Neutrophil (primary cell): ENCODE data around the gene CRAT.

Experiments
- H3K27ac ChIP-seq: fragments of 200-600 bp; sonication (generic); 2 replicates; pipeline ENCODE4 v1.5.1; 2016; ENCODE audit warnings: mild to moderate bottlenecking, moderate library complexity
- H3K27me3 ChIP-seq: fragments of 200-600 bp; sonication (generic); 2 replicates; pipeline ENCODE4 v1.6.0; 2016; ENCODE audit warnings: mild to moderate bottlenecking
- H3K36me3 ChIP-seq: fragments of 200-600 bp; sonication (generic); 2 replicates; pipeline ENCODE4 v1.5.1; 2017
- H3K4me1 ChIP-seq, 2 experiments: fragments of 200-600 bp in 1 of 2; sonication (generic) in 1 of 2; 1 replicate in 1 of 2; 2 replicates in 1 of 2; pipeline versions ENCODE4 v1.5.1 to v1.6.1; 2013 to 2016; ENCODE audit warnings: low read depth in 1 of 2, low read length in 1 of 2, mild to moderate bottlenecking in 1 of 2, moderate library complexity in 1 of 2; ENCODE audit not compliant: control insufficient read depth in 1 of 2, insufficient read depth in 1 of 2
- H3K4me3 ChIP-seq, 2 experiments: fragments of 200-600 bp in 1 of 2; sonication (generic) in 1 of 2; 1 replicate in 1 of 2; 2 replicates in 1 of 2; pipeline ENCODE4 v1.5.1; 2013 to 2016; ENCODE audit warnings: low read depth in 1 of 2, low read length in 1 of 2, mild to moderate bottlenecking in 1 of 2, moderate library complexity in 1 of 2
- H3K9me3 ChIP-seq: fragments of 200-600 bp; sonication (generic); 2 replicates; pipeline ENCODE4 v1.5.1; 2016
- CTCF ChIP-seq: fragments of 200-600 bp; sonication (generic); IDR thresholded peaks from 2 replicates; pipeline ENCODE4 v1.5.1; 2016; ENCODE audit warnings: antibody characterized with exemption

CRAT gene

GRCh38 chr9:129137292-129138143, 26.9 kb upstream of the CRAT start:
- peaks cover 56% of the 10 kb centered on the region for H3K36me3 ChIP-seq
- no peak for TF ChIP-seq CTCF

GRCh38 chr9:129136446-129137035, 25.9 kb upstream of the CRAT start:
- H3K27ac ChIP-seq, result no peak overlapping the region
- H3K27me3 ChIP-seq, result no peaks in the 10 kb centered on the region
- no peak overlapping the region for H3K4me3 ChIP-seq
- H3K9me3 ChIP-seq, result no peaks in the 10 kb centered on the region
- peaks cover 56% of the 10 kb centered on the region for H3K36me3 ChIP-seq
- TF ChIP-seq CTCF, result no peak
- peaks cover 22 to 26% of the 10 kb centered on the region in 2 experiments for H3K4me1 ChIP-seq

More at GRCh38 chr9:129137292-129138143, 26.9 kb upstream of the CRAT start:
- Histone ChIP-seq H3K27ac (no peak overlapping the region), H3K4me3 (no peak overlapping the region), H3K27me3 (no peaks in the 10 kb centered on the region), H3K9me3 (no peaks in the 10 kb centered on the region), H3K4me1 (peaks cover 26 to 28% of the 10 kb centered on the region in 2 experiments)

- Histone ChIP-seq H3K36me3 (peaks cover 58% of the 10 kb centered on the region), H3K27ac (no peak overlapping the region), H3K27me3 (no peaks in the 10 kb centered on the region), H3K4me1 (peaks cover 14 to 20% of the 10 kb centered on the region in 2 experiments), H3K4me3 (no peak overlapping the region), H3K9me3 (no peaks in the 10 kb centered on the region)
- no peak for TF ChIP-seq CTCF
These were observed 24.9 kb upstream of the CRAT start for GRCh38 chr9:129135476-129135875.

- H3K36me3 ChIP-seq, result peaks cover 60% of the 10 kb centered on the region
- peaks cover 0 to 5% of the 10 kb centered on the region in 2 experiments for H3K4me1 ChIP-seq
- H3K4me3 ChIP-seq, result no peak overlapping the region
- no peaks in the 10 kb centered on the region for H3K9me3 ChIP-seq
- H3K27me3 ChIP-seq, result no peaks in the 10 kb centered on the region
- H3K27ac ChIP-seq, result no peak overlapping the region
- TF ChIP-seq CTCF, result no peak
These were observed 22.5 kb upstream of the CRAT start for GRCh38 chr9:129133082-129133481.

GRCh38 chr9:129131300-129132145, 20.9 kb upstream of the CRAT start:
- Histone ChIP-seq H3K36me3 (peaks cover 51% of the 10 kb centered on the region), H3K4me1 (peaks cover 11 to 17% of the 10 kb centered on the region in 2 experiments), H3K27me3 (no peaks in the 10 kb centered on the region), H3K9me3 (no peaks in the 10 kb centered on the region), H3K27ac (no peak overlapping the region), H3K4me3 (no peak overlapping the region)
- peak; percentile 96 for TF ChIP-seq CTCF
